Suprapubic skin (tissue), 4 donors: ENCODE results near the gene HMCN1. TPM values are rescaled to one million over a fixed set of nuclear protein-coding genes. Genes with fewer than 3 reads are reported as not detected.

Experiments used
- DNase-seq, 2 donors: peaks; one replicate each; pipeline ENCODE4 v3.0.0-alpha.2; 2019; ENCODE audit warnings: low spot score in 2 of 2
- H3K27ac ChIP-seq: fragments of 200-600 bp; sonication (generic); one replicate; pipeline ENCODE4 v1.5.1; 2019
- H3K27me3 ChIP-seq: fragments of 200-600 bp; sonication (generic); one replicate; pipeline ENCODE4 v1.5.1; 2019
- H3K36me3 ChIP-seq: fragments of 200-600 bp; sonication (generic); one replicate; pipeline ENCODE4 v1.5.1; 2019
- H3K4me1 ChIP-seq: fragments of 200-600 bp; sonication (generic); one replicate; pipeline ENCODE4 v1.5.1; 2019
- H3K4me3 ChIP-seq: fragments of 200-600 bp; sonication (generic); one replicate; pipeline ENCODE4 v1.5.1; 2019; ENCODE audit warnings: mild to moderate bottlenecking
- H3K9me3 ChIP-seq: fragments of 200-600 bp; sonication (generic); one replicate; pipeline ENCODE4 v1.5.1; 2019
- EP300 ChIP-seq: sonication (generic); formaldehyde crosslinking; IDR thresholded peaks from one replicate; pipeline ENCODE4 v1.6.1; 2017; ENCODE audit warnings: antibody characterized with exemption
- POLR2A ChIP-seq, 2 donors: fragments of 450-650 bp; IDR thresholded peaks; one replicate each; pipeline ENCODE4 v1.6.1; 2017; ENCODE audit warnings: antibody characterized with exemption in 2 of 2, mild to moderate bottlenecking in 2 of 2, moderate library complexity in 2 of 2
- POLR2AphosphoS5 ChIP-seq, 3 donors: sonication (generic); formaldehyde crosslinking; IDR thresholded peaks; one replicate each; pipeline ENCODE4 v1.6.1; 2017; ENCODE audit warnings: antibody characterized with exemption in 3 of 3
- WGBS: methylation state at CpG from one replicate; pipeline ENCODE4 v1.1.5; 2018; 5-methylcytosine and 5-hydroxymethylcytosine counted together
- total RNA-seq, 4 donors: library from RNA; depleted of rRNA; stranded (reverse); fragments of >200 nt; gene quantifications; one replicate each; pipeline ENCODE4 v1.1.0, GENCODE V29; 2016
- TF ChIP-seq, protein P1 (sequence below), 2 donors: fragments of 200-600 bp in 1 of 2; fragments of 450-650 bp in 1 of 2; sonication (generic) in 1 of 2; IDR thresholded peaks; one replicate each; pipeline ENCODE4 v1.5.1; 2016 to 2019; ENCODE audit warnings: antibody characterized with exemption in 2 of 2, mild to moderate bottlenecking in 1 of 2, moderate library complexity in 1 of 2

Gene HMCN1
- total RNA-seq, 4 donors from 2014 or later = 2.2 to 5.6 (median 3.7) TPM

DNA sequence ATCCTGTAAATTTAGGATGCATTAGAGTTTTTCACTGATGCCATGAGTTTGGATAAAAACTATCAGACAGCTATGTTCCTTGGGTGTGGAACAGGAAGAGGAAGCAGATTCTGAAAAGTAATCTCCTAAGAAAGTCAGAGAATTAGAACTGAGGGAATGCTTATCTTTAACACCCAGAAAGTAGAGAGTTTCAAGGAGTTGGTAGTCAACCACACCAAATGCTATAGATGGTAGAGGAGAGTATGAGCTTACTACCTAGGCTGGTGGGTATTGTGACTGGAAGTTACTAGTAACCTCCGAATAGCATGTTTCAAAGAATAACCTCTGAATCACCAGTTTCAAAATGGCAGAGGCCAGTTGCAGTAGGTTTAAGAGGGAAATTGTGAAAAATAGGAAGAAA lies 288.0 kb downstream of the HMCN1 start:
- Histone ChIP-seq H3K4me1 (no peaks in the 10 kb centered on the region), H3K27ac (no peak overlapping the region), H3K4me3 (no peak overlapping the region), H3K36me3 (no peaks in the 10 kb centered on the region), H3K9me3 (no peaks in the 10 kb centered on the region), H3K27me3 (no peaks in the 10 kb centered on the region)
- 92% methylated on average over 1 of the region's 1 CpG for WGBS
- no peak for DNase-seq
- TF ChIP-seq POLR2A (IDR thresholded peaks at IDR 0.05) = no peak
- TF ChIP-seq, protein P1, sequence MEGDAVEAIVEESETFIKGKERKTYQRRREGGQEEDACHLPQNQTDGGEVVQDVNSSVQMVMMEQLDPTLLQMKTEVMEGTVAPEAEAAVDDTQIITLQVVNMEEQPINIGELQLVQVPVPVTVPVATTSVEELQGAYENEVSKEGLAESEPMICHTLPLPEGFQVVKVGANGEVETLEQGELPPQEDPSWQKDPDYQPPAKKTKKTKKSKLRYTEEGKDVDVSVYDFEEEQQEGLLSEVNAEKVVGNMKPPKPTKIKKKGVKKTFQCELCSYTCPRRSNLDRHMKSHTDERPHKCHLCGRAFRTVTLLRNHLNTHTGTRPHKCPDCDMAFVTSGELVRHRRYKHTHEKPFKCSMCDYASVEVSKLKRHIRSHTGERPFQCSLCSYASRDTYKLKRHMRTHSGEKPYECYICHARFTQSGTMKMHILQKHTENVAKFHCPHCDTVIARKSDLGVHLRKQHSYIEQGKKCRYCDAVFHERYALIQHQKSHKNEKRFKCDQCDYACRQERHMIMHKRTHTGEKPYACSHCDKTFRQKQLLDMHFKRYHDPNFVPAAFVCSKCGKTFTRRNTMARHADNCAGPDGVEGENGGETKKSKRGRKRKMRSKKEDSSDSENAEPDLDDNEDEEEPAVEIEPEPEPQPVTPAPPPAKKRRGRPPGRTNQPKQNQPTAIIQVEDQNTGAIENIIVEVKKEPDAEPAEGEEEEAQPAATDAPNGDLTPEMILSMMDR (IDR thresholded peaks at IDR 0.05) = no peak
- TF ChIP-seq EP300 = no peak
- TF ChIP-seq POLR2AphosphoS5 (IDR thresholded peaks at IDR 0.05) = no peak

- Histone ChIP-seq H3K27me3 (no peaks in the 10 kb centered on the region), H3K4me3 (no peak overlapping the region), H3K4me1 (no peaks in the 10 kb centered on the region), H3K27ac (no peak overlapping the region), H3K9me3 (peaks cover 12% of the 10 kb centered on the region), H3K36me3 (no peaks in the 10 kb centered on the region)
- 52% methylated on average over 1 of the region's 1 CpG for WGBS
- DNase-seq = no peak
- TF ChIP-seq POLR2AphosphoS5 (IDR thresholded peaks at IDR 0.05) = no peak
- TF ChIP-seq, protein P1 (IDR thresholded peaks at IDR 0.05) = no peak
- no peak for TF ChIP-seq POLR2A (IDR thresholded peaks at IDR 0.05)
- TF ChIP-seq EP300 = no peak
Observed at GRCh38 chr1:186026946-186027345, 292.8 kb downstream of the HMCN1 start.

GRCh38 chr1:186027621-186028020 lies 293.4 kb downstream of the HMCN1 start:
- Histone ChIP-seq H3K4me1 (no peaks in the 10 kb centered on the region), H3K27me3 (no peaks in the 10 kb centered on the region), H3K27ac (no peak overlapping the region), H3K4me3 (no peak overlapping the region), H3K36me3 (no peaks in the 10 kb centered on the region), H3K9me3 (peaks cover 12% of the 10 kb centered on the region)
- no peak for TF ChIP-seq POLR2A (IDR thresholded peaks at IDR 0.05)
- TF ChIP-seq, protein P1 (IDR thresholded peaks at IDR 0.05) = no peak
- TF ChIP-seq POLR2AphosphoS5 (IDR thresholded peaks at IDR 0.05) = no peak
- no peak for TF ChIP-seq EP300
- WGBS = 44% methylated on average over 3 of the region's 3 CpGs
- no peak for DNase-seq

GRCh38 chr1:186030453-186030852 lies 296.3 kb downstream of the HMCN1 start:
- no peak overlapping the region for H3K27ac ChIP-seq
- TF ChIP-seq POLR2AphosphoS5 (IDR thresholded peaks at IDR 0.05) = no peak
- TF ChIP-seq, protein P1 (IDR thresholded peaks at IDR 0.05) = no peak
- TF ChIP-seq POLR2A (IDR thresholded peaks at IDR 0.05) = no peak
- TF ChIP-seq EP300 = no peak
- H3K27me3 ChIP-seq = no peaks in the 10 kb centered on the region
- no peaks in the 10 kb centered on the region for H3K36me3 ChIP-seq
- no peaks in the 10 kb centered on the region for H3K4me1 ChIP-seq
- no peak for DNase-seq
- H3K9me3 ChIP-seq = peaks cover 12% of the 10 kb centered on the region
- no peak overlapping the region for H3K4me3 ChIP-seq

GRCh38 chr1:186033847-186034271 lies 299.7 kb downstream of the HMCN1 start:
- H3K4me3 ChIP-seq = no peak overlapping the region
- DNase-seq = no peak
- H3K27me3 ChIP-seq = no peaks in the 10 kb centered on the region
- no peaks in the 10 kb centered on the region for H3K4me1 ChIP-seq
- WGBS = 17% methylated on average over 2 of the region's 2 CpGs
- peaks cover 12% of the 10 kb centered on the region for H3K9me3 ChIP-seq
- H3K27ac ChIP-seq = no peak overlapping the region
- no peaks in the 10 kb centered on the region for H3K36me3 ChIP-seq
- no peak for TF ChIP-seq POLR2AphosphoS5 (IDR thresholded peaks at IDR 0.05)
- TF ChIP-seq POLR2A (IDR thresholded peaks at IDR 0.05) = no peak
- TF ChIP-seq, protein P1 (IDR thresholded peaks at IDR 0.05) = no peak
- no peak for TF ChIP-seq EP300
